ENCODE results near the gene TARBP1. TPM values are rescaled to one million over a fixed set of nuclear protein-coding genes. Genes with fewer than 3 reads are reported as not detected.
"Not testable (repeated sequence)": the region's sequence is repeated elsewhere in the genome, so short reads cannot be mapped to it uniquely, and the experiment has no call there.

The TARBP1 gene
- total RNA-seq, 1 experiment from 2014 or later: 70.9 TPM

- Histone ChIP-seq H3K79me2 (ENCODE audit: low read length) (no peaks in the 10 kb centered on the region; the same call in 1 of the 2 replicates), H3K9ac (ENCODE audit: low read length) (peak overlapping the region; percentile 34), H3K9me3 (ENCODE audit: low read length) (no peaks in the 10 kb centered on the region), H3K4me3 (ENCODE audit: low read length) (peak overlapping the region; percentile 25; the same call in 1 of the 2 replicates), H2AFZ (ENCODE audit: low read length) (peak overlapping the region; percentile 89), H3K4me1 (ENCODE audit: low read length) (peaks cover 26% of the 10 kb centered on the region), H3K36me3 (ENCODE audit: insufficient read depth, low read length) (no peaks in the 10 kb centered on the region), H3K4me2 (ENCODE audit: low read depth, low read length, poor library complexity, severe bottlenecking) (peak overlapping the region; percentile 47), H3K27ac (ENCODE audit: low read length) (no peak overlapping the region), H3K27me3 (ENCODE audit: low read length) (no peaks in the 10 kb centered on the region), H3K9me2 (replicated peaks; ENCODE audit: insufficient read depth, low read length) (no peaks in the 10 kb centered on the region), H4K20me1 (ENCODE audit: insufficient read depth, low read depth, low read length) (no peaks in the 10 kb centered on the region)
- DNase-seq: peak; percentile 66
Observed at GRCh38 chr1:234368320-234369032, 110.5 kb downstream of the TARBP1 start.

- no peaks in the 10 kb centered on the region for H3K36me3 ChIP-seq (ENCODE audit: insufficient read depth, low read length)
- no peaks in the 10 kb centered on the region for H4K20me1 ChIP-seq (ENCODE audit: insufficient read depth, low read depth, low read length)
- no peak overlapping the region for H3K4me2 ChIP-seq (ENCODE audit: low read depth, low read length, poor library complexity, severe bottlenecking)
- no peaks in the 10 kb centered on the region for H3K9me3 ChIP-seq (ENCODE audit: low read length)
- H3K27me3 ChIP-seq (ENCODE audit: low read length): no peaks in the 10 kb centered on the region
- H3K9me2 ChIP-seq (replicated peaks; ENCODE audit: insufficient read depth, low read length): no peaks in the 10 kb centered on the region
- DNase-seq: no peak
- H3K27ac ChIP-seq (ENCODE audit: low read length): no peak overlapping the region
- H3K9ac ChIP-seq (ENCODE audit: low read length): no peak overlapping the region
- no peaks in the 10 kb centered on the region for H3K79me2 ChIP-seq (ENCODE audit: low read length)
- no peaks in the 10 kb centered on the region for H3K4me1 ChIP-seq (ENCODE audit: low read length)
- H2AFZ ChIP-seq (ENCODE audit: low read length): no peak overlapping the region
- H3K4me3 ChIP-seq (ENCODE audit: low read length): no peak overlapping the region
Observed at GRCh38 chr1:234362558-234362957, 116.4 kb downstream of the TARBP1 start.

- Histone ChIP-seq H3K36me3 (ENCODE audit: insufficient read depth, low read length) (no peaks in the 10 kb centered on the region), H3K9me2 (replicated peaks; ENCODE audit: insufficient read depth, low read length) (no peaks in the 10 kb centered on the region), H4K20me1 (ENCODE audit: insufficient read depth, low read depth, low read length) (no peaks in the 10 kb centered on the region), H2AFZ (ENCODE audit: low read length) (no peak overlapping the region), H3K27me3 (ENCODE audit: low read length) (no peaks in the 10 kb centered on the region), H3K79me2 (ENCODE audit: low read length) (no peaks in the 10 kb centered on the region), H3K4me2 (ENCODE audit: low read depth, low read length, poor library complexity, severe bottlenecking) (no peak overlapping the region), H3K4me3 (ENCODE audit: low read length) (no peak overlapping the region), H3K9ac (ENCODE audit: low read length) (no peak overlapping the region), H3K27ac (ENCODE audit: low read length) (no peak overlapping the region), H3K9me3 (ENCODE audit: low read length) (no peaks in the 10 kb centered on the region), H3K4me1 (ENCODE audit: low read length) (peaks cover 5% of the 10 kb centered on the region; the same call in 1 of the 2 replicates)
- no peak for DNase-seq
Observed at GRCh38 chr1:234361102-234361603, 117.8 kb downstream of the TARBP1 start.

GRCh38 chr1:234357831-234358230 lies 121.1 kb downstream of the TARBP1 start:
- no peaks in the 10 kb centered on the region for H3K9me3 ChIP-seq (ENCODE audit: low read length)
- no peak overlapping the region for H2AFZ ChIP-seq (ENCODE audit: low read length)
- H3K27me3 ChIP-seq (ENCODE audit: low read length): no peaks in the 10 kb centered on the region
- H4K20me1 ChIP-seq (ENCODE audit: insufficient read depth, low read depth, low read length): no peaks in the 10 kb centered on the region
- H3K4me2 ChIP-seq (ENCODE audit: low read depth, low read length, poor library complexity, severe bottlenecking): no peak overlapping the region
- no peak overlapping the region for H3K4me3 ChIP-seq (ENCODE audit: low read length)
- H3K27ac ChIP-seq (ENCODE audit: low read length): no peak overlapping the region
- H3K4me1 ChIP-seq (ENCODE audit: low read length): peaks cover 6% of the 10 kb centered on the region; the same call in 1 of the 2 replicates
- H3K36me3 ChIP-seq (ENCODE audit: insufficient read depth, low read length): no peaks in the 10 kb centered on the region
- H3K79me2 ChIP-seq (ENCODE audit: low read length): no peaks in the 10 kb centered on the region
- H3K9ac ChIP-seq (ENCODE audit: low read length): no peak overlapping the region
- H3K9me2 ChIP-seq (replicated peaks; ENCODE audit: insufficient read depth, low read length): no peaks in the 10 kb centered on the region
- DNase-seq: no peak

- H3K9me2 ChIP-seq (replicated peaks; ENCODE audit: insufficient read depth, low read length); H3K9ac ChIP-seq (ENCODE audit: low read length); H3K79me2 ChIP-seq (ENCODE audit: low read length); H3K27ac ChIP-seq (ENCODE audit: low read length); H2AFZ ChIP-seq (ENCODE audit: low read length); H3K4me1 ChIP-seq (ENCODE audit: low read length); H3K36me3 ChIP-seq (ENCODE audit: insufficient read depth, low read length); H4K20me1 ChIP-seq (ENCODE audit: insufficient read depth, low read depth, low read length); H3K9me3 ChIP-seq (ENCODE audit: low read length); H3K27me3 ChIP-seq (ENCODE audit: low read length); H3K4me3 ChIP-seq (ENCODE audit: low read length); H3K4me2 ChIP-seq (ENCODE audit: low read depth, low read length, poor library complexity, severe bottlenecking); DNase-seq: not testable (repeated sequence)
Observed at GRCh38 chr1:234356615-234357269, 122.2 kb downstream of the TARBP1 start.

GRCh38 chr1:234355782-234356510 lies 123.0 kb downstream of the TARBP1 start:
- no peak overlapping the region for H3K4me2 ChIP-seq (ENCODE audit: low read depth, low read length, poor library complexity, severe bottlenecking)
- no peaks in the 10 kb centered on the region for H3K27me3 ChIP-seq (ENCODE audit: low read length)
- H2AFZ ChIP-seq (ENCODE audit: low read length): no peak overlapping the region
- no peaks in the 10 kb centered on the region for H4K20me1 ChIP-seq (ENCODE audit: insufficient read depth, low read depth, low read length)
- no peak overlapping the region for H3K9ac ChIP-seq (ENCODE audit: low read length)
- H3K9me3 ChIP-seq (ENCODE audit: low read length): no peaks in the 10 kb centered on the region
- H3K36me3 ChIP-seq (ENCODE audit: insufficient read depth, low read length): no peaks in the 10 kb centered on the region
- no peak for DNase-seq
- no peak overlapping the region for H3K4me3 ChIP-seq (ENCODE audit: low read length)
- H3K79me2 ChIP-seq (ENCODE audit: low read length): no peaks in the 10 kb centered on the region
- H3K4me1 ChIP-seq (ENCODE audit: low read length): peaks cover 6% of the 10 kb centered on the region; the same call in 1 of the 2 replicates
- H3K27ac ChIP-seq (ENCODE audit: low read length): no peak overlapping the region
- H3K9me2 ChIP-seq (replicated peaks; ENCODE audit: insufficient read depth, low read length): no peaks in the 10 kb centered on the region

- H3K79me2 ChIP-seq (ENCODE audit: low read length): no peaks in the 10 kb centered on the region
- no peaks in the 10 kb centered on the region for H4K20me1 ChIP-seq (ENCODE audit: insufficient read depth, low read depth, low read length)
- H3K27ac ChIP-seq (ENCODE audit: low read length): no peak overlapping the region
- H3K9ac ChIP-seq (ENCODE audit: low read length): no peak overlapping the region
- no peaks in the 10 kb centered on the region for H3K9me3 ChIP-seq (ENCODE audit: low read length)
- no peaks in the 10 kb centered on the region for H3K4me1 ChIP-seq (ENCODE audit: low read length)
- no peak overlapping the region for H2AFZ ChIP-seq (ENCODE audit: low read length)
- no peaks in the 10 kb centered on the region for H3K27me3 ChIP-seq (ENCODE audit: low read length)
- DNase-seq: no peak
- H3K36me3 ChIP-seq (ENCODE audit: insufficient read depth, low read length): no peaks in the 10 kb centered on the region
- H3K4me2 ChIP-seq (ENCODE audit: low read depth, low read length, poor library complexity, severe bottlenecking): no peak overlapping the region
- H3K9me2 ChIP-seq (replicated peaks; ENCODE audit: insufficient read depth, low read length): no peaks in the 10 kb centered on the region
- no peak overlapping the region for H3K4me3 ChIP-seq (ENCODE audit: low read length)
Observed at GRCh38 chr1:234348964-234349363, 130.0 kb downstream of the TARBP1 start.

- Histone ChIP-seq H3K27ac (ENCODE audit: low read length) (no peak overlapping the region), H3K9ac (ENCODE audit: low read length) (no peak overlapping the region), H3K4me3 (ENCODE audit: low read length) (no peak overlapping the region), H3K4me1 (ENCODE audit: low read length) (no peaks in the 10 kb centered on the region), H3K36me3 (ENCODE audit: insufficient read depth, low read length) (no peaks in the 10 kb centered on the region), H3K27me3 (ENCODE audit: low read length) (no peaks in the 10 kb centered on the region), H3K4me2 (ENCODE audit: low read depth, low read length, poor library complexity, severe bottlenecking) (no peak overlapping the region), H3K9me2 (replicated peaks; ENCODE audit: insufficient read depth, low read length) (no peaks in the 10 kb centered on the region), H4K20me1 (ENCODE audit: insufficient read depth, low read depth, low read length) (no peaks in the 10 kb centered on the region), H2AFZ (ENCODE audit: low read length) (no peak overlapping the region), H3K9me3 (ENCODE audit: low read length) (no peaks in the 10 kb centered on the region), H3K79me2 (ENCODE audit: low read length) (no peaks in the 10 kb centered on the region)
- DNase-seq: no peak
Observed at GRCh38 chr1:234345237-234345636, 133.7 kb downstream of the TARBP1 start.
